ENCODE results near the gene MPRIP. TPM values are rescaled to one million over a fixed set of nuclear protein-coding genes. Genes with fewer than 3 reads are reported as not detected.
"Not testable (repeated sequence)": the region's sequence is repeated elsewhere in the genome, so short reads cannot be mapped to it uniquely, and the experiment has no call there.

The MPRIP gene
- total RNA-seq, 8 experiments from 2014 or later, result 35.0 to 136 (median 91.5) TPM

DNA sequence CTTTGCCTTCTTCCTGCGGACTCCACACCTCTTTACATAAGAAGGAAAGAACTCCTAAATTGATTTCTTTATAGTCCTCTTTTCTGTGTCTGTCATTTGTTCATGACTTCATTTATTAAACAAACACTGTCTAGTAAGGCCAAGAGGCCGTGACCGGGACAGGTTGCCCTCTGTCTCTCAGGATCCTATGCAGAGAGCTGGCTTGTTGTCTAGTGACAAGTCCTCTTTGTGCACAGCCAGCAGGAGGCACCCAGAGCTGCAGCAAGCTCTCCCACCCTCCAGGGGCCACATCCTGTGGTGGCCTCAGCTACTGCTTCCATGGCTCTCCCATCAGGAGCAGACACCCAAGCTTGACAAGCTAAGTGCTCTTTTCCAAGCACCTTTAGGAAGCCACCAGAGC is 113.3 kb downstream of the MPRIP start:
- no peak overlapping the region for H3K4me3 ChIP-seq
- ATAC-seq (replicated peaks in 6 of 8), result no peak
- in situ Hi-C loops (cut with MboI; ENCODE audit: low pct_unique_long_range_greater_than_20kb in 2 of 9, low sequenced_read_pairs in 9 of 9, unreplicated experiment in 9 of 9), result no loop called here
- H3K4me1 ChIP-seq (replicated peaks in 1 of 2), result no peaks in the 10 kb centered on the region
- H3K27ac ChIP-seq, result no peak overlapping the region
- WGBS, 10 experiments, result 80 to 89% (median 89%) methylated on average over 1 to 3 of the region's 3 CpGs; no CpG with 5 or more reads in 7 of the 10 experiments

DNA sequence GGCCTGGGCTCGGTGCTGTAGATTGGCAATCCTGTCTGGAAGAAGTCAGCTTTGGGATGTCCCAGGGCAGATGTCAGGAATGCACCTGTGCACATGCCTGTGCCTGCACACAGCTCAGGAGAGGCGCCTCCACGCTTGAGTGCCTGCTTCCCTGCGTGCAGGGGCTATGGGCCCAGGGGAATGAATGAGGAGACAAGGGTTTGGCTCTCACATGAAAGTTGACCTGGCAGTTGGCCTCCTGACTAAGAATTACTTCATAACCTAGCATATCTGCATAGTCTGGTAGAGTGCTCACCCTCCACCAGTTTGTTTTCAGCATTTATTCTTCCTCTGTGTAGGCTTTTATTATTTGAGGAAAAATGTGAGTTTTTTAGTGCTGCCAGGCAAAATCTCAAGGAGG is 113.8 kb downstream of the MPRIP start:
- H3K4me1 ChIP-seq (replicated peaks in 1 of 2), result no peaks in the 10 kb centered on the region
- WGBS, 10 experiments, result 0 to 92% (median 80%) methylated on average over 1 to 2 of the region's 4 CpGs; no CpG with 5 or more reads in 7 of the 10 experiments
- peak in 2 of 8 experiments; percentile 68 to 72 for ATAC-seq (replicated peaks in 6 of 8)
- no peak overlapping the region for H3K27ac ChIP-seq
- in situ Hi-C loops (cut with MboI; ENCODE audit: low pct_unique_long_range_greater_than_20kb in 2 of 9, low sequenced_read_pairs in 9 of 9, unreplicated experiment in 9 of 9), result no loop called here
- no peak overlapping the region for H3K4me3 ChIP-seq

DNA sequence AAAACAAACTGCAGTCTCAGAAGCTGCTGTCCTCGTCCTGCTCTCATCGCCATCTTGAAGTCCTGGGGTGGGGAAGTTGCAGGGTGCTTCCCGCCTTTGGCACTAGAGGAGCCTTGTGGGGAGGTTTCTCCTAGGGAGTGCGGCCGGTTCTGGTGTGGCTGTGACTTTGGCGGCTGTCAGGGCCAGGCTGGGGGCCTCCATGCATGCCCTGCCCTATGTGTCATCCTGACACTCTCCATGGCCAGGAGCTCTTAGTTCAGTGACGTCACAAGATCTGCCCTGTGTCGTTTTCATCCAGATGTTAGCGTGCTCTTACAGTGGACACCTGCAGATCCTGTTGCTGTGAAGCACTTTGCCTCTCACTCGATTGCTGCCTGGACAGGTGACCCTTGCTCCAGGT is 114.3 kb downstream of the MPRIP start:
- in situ Hi-C loops (cut with MboI; ENCODE audit: low pct_unique_long_range_greater_than_20kb in 2 of 9, low sequenced_read_pairs in 9 of 9, unreplicated experiment in 9 of 9), result no loop called here
- Histone ChIP-seq H3K4me1 (replicated peaks in 1 of 2) (no peaks in the 10 kb centered on the region), H3K4me3 (no peak overlapping the region), H3K27ac (no peak overlapping the region)
- ATAC-seq (replicated peaks in 6 of 8), result peak in 2 of 8 experiments; percentile 83 to 86
- 0 to 100% (median 64%) methylated on average over 1 to 9 of the region's 10 CpGs; no CpG with 5 or more reads in 4 of the 10 experiments for WGBS, 10 experiments

DNA sequence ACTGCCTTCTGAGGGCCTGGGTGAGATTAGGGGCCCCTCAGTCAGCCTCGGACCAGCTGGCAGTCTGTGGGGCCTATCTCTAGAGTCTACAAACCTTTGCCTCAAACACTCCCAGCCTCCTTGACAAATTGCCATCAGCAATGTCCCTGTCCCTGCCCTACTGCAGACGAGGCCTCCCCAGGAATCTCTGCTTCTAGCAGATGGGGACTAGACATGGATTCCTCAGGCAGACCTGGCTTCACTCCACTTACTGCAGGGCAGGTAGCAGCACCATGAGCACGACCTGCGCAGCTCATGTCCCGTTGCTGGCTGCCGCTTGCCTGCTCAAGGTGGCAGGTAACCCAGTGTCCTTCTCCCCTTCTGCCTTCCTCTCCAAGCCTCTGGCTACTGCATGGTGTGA is 114.8 kb downstream of the MPRIP start:
- no peak overlapping the region for H3K4me3 ChIP-seq
- H3K27ac ChIP-seq, result no peak overlapping the region
- ATAC-seq (replicated peaks in 6 of 8), result no peak
- no peaks in the 10 kb centered on the region for H3K4me1 ChIP-seq (replicated peaks in 1 of 2)
- in situ Hi-C loops (cut with MboI; ENCODE audit: low pct_unique_long_range_greater_than_20kb in 2 of 9, low sequenced_read_pairs in 9 of 9, unreplicated experiment in 9 of 9), result no loop called here
- 70 to 93% (median 82%) methylated on average over 1 to 5 of the region's 6 CpGs; no CpG with 5 or more reads in 6 of the 10 experiments for WGBS, 10 experiments

DNA sequence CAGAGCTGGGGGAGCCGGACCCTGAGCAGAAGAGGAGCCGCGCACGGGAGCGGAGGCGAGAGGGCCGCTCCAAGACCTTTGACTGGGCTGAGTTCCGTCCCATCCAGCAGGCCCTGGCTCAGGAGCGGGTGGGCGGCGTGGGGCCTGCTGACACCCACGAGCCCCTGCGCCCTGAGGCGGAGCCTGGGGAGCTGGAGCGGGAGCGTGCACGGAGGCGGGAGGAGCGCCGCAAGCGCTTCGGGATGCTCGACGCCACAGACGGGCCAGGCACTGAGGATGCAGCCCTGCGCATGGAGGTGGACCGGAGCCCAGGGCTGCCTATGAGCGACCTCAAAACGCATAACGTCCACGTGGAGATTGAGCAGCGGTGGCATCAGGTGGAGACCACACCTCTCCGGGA is 116.2 kb downstream of the MPRIP start:
- WGBS, 10 experiments, result 100% methylated on average over 1 to 2 of the region's 33 CpGs; no CpG with 5 or more reads in 8 of the 10 experiments
- in situ Hi-C loops (cut with MboI; ENCODE audit: low pct_unique_long_range_greater_than_20kb in 2 of 9, low sequenced_read_pairs in 9 of 9, unreplicated experiment in 9 of 9); H3K27ac ChIP-seq; H3K4me1 ChIP-seq (replicated peaks in 1 of 2); H3K4me3 ChIP-seq: not testable (repeated sequence)
- peak in 1 of 8 experiments; percentile 15 for ATAC-seq (replicated peaks in 6 of 8)

DNA sequence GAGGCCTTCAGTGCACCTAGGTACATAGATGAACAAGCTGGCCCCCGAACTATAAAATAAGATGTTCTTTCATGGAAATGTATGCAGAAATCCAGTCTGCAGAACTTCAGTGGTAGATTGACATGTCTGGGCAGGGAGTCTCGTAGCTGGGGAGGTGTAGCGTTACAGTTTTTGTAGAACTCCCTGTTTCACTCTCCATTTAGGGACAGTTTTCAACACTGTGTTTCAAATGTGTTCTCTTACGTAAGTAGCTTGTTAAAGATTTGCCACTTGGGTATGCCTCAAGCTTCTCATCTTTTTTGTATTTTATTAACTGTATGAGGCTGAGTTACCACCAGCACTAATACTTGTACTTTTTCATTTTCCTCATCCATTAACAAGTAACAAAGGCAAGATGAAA is 117.3 kb downstream of the MPRIP start:
- WGBS, 10 experiments, result 90 to 100% (median 99%) methylated on average over 1 to 4 of the region's 4 CpGs; no CpG with 5 or more reads in 4 of the 10 experiments
- Histone ChIP-seq H3K27ac (no peak overlapping the region), H3K4me1 (replicated peaks in 1 of 2) (no peaks in the 10 kb centered on the region), H3K4me3 (no peak overlapping the region)
- in situ Hi-C loops (cut with MboI; ENCODE audit: low pct_unique_long_range_greater_than_20kb in 2 of 9, low sequenced_read_pairs in 9 of 9, unreplicated experiment in 9 of 9), result no loop called here
- no peak for ATAC-seq (replicated peaks in 6 of 8)

DNA sequence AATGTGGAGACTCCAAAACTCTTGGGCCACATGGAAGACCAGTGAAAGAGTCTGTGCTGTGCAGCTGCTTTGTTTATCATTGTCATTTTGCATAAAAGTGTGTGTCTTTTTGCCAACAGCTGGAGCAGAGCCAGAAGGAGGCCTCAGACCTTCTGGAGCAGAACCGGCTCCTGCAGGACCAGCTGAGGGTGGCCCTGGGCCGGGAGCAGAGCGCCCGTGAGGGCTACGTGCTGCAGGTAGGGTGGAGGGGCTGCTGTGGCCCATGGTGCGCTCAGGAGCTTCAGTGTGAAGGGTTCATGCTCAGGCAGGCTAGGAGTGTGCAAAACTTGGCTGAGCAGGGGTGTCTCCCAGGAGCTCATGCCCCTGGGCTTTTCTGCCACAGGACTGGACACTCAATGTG is 118.9 kb downstream of the MPRIP start:
- H3K4me1 ChIP-seq (replicated peaks in 1 of 2), result no peaks in the 10 kb centered on the region
- ATAC-seq (replicated peaks in 6 of 8), result no peak
- in situ Hi-C loops (cut with MboI; ENCODE audit: low pct_unique_long_range_greater_than_20kb in 2 of 9, low sequenced_read_pairs in 9 of 9, unreplicated experiment in 9 of 9), result no loop called here
- no peak overlapping the region for H3K4me3 ChIP-seq
- no peak overlapping the region for H3K27ac ChIP-seq
- 90 to 100% (median 96%) methylated on average over 1 to 4 of the region's 6 CpGs; no CpG with 5 or more reads in 7 of the 10 experiments for WGBS, 10 experiments

DNA sequence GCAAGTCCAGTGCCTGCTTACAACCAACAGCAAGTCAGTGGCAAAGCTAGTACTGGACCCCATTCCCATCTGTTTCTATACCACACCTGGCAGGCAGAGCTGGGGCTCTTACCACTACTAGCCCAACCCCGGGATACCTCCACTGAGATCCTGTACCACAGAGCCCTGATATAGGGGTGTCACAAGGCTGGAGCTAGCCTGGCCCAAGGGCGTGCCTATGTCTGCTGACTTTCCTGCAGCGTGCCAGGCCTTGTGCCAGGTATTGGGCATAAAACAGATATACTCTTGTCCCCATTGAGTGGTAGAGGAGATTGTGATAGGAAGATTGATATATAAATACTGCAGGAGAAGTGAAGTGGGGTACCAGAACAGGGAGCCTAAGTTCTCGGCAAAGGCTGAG is 119.5 kb downstream of the MPRIP start:
- Histone ChIP-seq H3K4me3 (no peak overlapping the region), H3K4me1 (replicated peaks in 1 of 2) (no peaks in the 10 kb centered on the region), H3K27ac (no peak overlapping the region)
- in situ Hi-C loops (cut with MboI; ENCODE audit: low pct_unique_long_range_greater_than_20kb in 2 of 9, low sequenced_read_pairs in 9 of 9, unreplicated experiment in 9 of 9), result no loop called here
- 92 to 100% (median 100%) methylated on average over 1 to 2 of the region's 4 CpGs; no CpG with 5 or more reads in 4 of the 10 experiments for WGBS, 10 experiments
- ATAC-seq (replicated peaks in 6 of 8), result no peak

DNA sequence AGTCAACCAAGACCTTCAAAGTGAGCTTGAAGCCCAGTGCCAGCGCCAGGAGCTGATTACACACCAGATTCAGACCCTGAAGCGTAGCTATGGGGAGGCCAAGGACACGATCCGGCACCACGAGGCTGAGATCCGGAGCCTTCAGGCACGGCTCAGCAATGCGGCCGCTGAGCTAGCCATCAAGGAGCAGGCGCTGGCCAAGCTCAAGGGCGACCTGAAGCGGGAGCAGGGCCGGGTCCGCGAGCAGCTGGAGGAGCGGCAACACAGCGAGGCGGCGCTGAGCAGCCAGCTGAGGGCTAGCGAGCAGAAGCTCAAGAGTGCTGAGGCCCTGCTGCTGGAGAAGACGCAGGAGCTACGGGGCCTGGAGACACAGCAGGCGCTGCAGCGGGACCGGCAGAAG is 121.9 kb downstream of the MPRIP start:
- Histone ChIP-seq H3K27ac (no peak overlapping the region), H3K4me3 (no peak overlapping the region), H3K4me1 (replicated peaks in 1 of 2) (no peaks in the 10 kb centered on the region)
- 73 to 100% (median 98%) methylated on average over 1 to 13 of the region's 25 CpGs; no CpG with 5 or more reads in 2 of the 10 experiments for WGBS, 10 experiments
- peak in 2 of 8 experiments; percentile 14 to 26 for ATAC-seq (replicated peaks in 6 of 8)
- in situ Hi-C loops (cut with MboI; ENCODE audit: low pct_unique_long_range_greater_than_20kb in 2 of 9, low sequenced_read_pairs in 9 of 9, unreplicated experiment in 9 of 9), result no loop called here

DNA sequence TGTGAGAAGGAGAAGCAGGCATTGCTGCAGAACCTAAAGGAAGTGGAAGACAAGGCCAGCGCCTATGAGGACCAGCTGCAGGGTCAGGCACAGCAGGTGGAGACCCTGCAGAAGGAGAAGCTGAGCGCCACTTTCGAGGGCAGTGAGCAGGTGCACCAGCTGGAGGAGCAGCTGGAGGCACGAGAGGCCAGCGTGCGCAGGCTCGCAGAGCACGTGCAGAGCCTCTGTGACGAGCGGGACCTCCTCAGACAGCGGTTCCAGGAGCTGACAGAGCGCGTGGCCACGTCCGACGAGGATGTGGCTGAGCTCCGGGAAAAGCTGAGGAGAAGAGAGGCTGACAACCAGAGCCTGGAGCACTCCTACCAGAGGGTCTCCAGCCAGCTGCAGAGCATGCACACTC is 122.4 kb downstream of the MPRIP start:
- peak in 2 of 8 experiments; percentile 2 to 13 for ATAC-seq (replicated peaks in 6 of 8)
- in situ Hi-C loops (cut with MboI; ENCODE audit: low pct_unique_long_range_greater_than_20kb in 2 of 9, low sequenced_read_pairs in 9 of 9, unreplicated experiment in 9 of 9), result no loop called here
- WGBS, 10 experiments, result 87 to 100% (median 93%) methylated on average over 1 to 13 of the region's 17 CpGs; no CpG with 5 or more reads in 5 of the 10 experiments
- Histone ChIP-seq H3K4me1 (replicated peaks in 1 of 2) (no peaks in the 10 kb centered on the region), H3K4me3 (no peak overlapping the region), H3K27ac (no peak overlapping the region)

DNA sequence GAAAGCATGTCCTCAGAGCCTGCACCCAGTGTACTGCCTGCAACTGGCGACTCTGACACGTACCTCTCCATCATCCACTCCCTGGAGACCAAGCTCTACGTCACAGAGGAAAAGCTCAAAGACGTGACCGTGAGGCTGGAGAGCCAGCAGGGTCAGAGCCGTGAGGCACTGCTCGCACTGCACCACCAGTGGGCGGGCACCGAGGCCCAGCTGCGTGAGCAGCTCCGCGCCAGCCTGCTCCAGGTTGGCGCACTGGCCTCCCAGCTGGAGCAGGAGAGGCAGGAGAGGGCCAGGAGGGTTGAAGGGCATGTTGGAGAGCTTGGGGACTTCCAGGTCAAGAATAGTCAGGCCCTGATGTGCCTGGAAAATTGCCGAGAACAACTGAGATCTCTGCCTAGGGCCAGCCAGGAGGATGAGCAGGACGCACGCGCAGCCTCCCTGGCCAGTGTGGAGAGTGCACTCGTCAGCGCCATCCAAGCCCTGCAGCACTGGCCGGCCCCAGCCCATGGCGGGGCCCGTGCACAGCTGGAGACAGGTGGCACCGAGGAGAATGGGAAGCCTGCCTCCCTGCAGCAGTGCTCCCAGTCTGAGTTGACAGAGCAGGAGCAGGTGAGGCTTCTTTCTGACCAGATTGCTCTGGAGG is 123.5 kb downstream of the MPRIP start:
- ATAC-seq (replicated peaks in 6 of 8), result no peak
- Histone ChIP-seq H3K4me1 (replicated peaks in 1 of 2) (no peaks in the 10 kb centered on the region), H3K27ac (no peak overlapping the region), H3K4me3 (no peak overlapping the region)
- 60 to 100% (median 90%) methylated on average over 1 to 12 of the region's 23 CpGs; no CpG with 5 or more reads in 5 of the 10 experiments for WGBS, 10 experiments
- in situ Hi-C loops (cut with MboI; ENCODE audit: low pct_unique_long_range_greater_than_20kb in 2 of 9, low sequenced_read_pairs in 9 of 9, unreplicated experiment in 9 of 9), result no loop called here

DNA sequence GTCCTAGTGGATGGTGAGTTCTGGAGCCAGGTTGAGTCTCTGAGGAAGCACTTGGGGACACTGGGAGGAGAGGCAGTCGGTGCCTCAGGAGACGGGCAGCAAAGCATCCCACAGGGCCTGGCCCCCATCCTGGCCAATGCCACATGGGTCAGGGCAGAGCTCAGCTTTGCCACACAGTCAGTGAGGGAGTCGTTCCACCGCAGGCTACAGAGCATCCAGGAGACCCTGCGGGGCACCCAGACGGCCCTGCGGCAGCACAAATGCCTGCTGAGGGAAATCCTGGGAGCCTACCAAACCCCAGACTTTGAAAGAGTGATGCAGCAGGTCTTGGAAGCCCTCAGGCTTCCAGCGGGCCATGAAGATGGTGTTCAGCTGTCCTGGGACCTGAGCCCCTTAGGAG is 124.2 kb downstream of the MPRIP start:
- WGBS, 10 experiments, result 69 to 90% methylated on average over 2 to 3 of the region's 8 CpGs; no CpG with 5 or more reads in 8 of the 10 experiments
- no peak overlapping the region for H3K27ac ChIP-seq
- H3K4me3 ChIP-seq, result no peak overlapping the region
- in situ Hi-C loops (cut with MboI; ENCODE audit: low pct_unique_long_range_greater_than_20kb in 2 of 9, low sequenced_read_pairs in 9 of 9, unreplicated experiment in 9 of 9), result no loop called here
- H3K4me1 ChIP-seq (replicated peaks in 1 of 2), result no peaks in the 10 kb centered on the region
- ATAC-seq (replicated peaks in 6 of 8), result no peak

DNA sequence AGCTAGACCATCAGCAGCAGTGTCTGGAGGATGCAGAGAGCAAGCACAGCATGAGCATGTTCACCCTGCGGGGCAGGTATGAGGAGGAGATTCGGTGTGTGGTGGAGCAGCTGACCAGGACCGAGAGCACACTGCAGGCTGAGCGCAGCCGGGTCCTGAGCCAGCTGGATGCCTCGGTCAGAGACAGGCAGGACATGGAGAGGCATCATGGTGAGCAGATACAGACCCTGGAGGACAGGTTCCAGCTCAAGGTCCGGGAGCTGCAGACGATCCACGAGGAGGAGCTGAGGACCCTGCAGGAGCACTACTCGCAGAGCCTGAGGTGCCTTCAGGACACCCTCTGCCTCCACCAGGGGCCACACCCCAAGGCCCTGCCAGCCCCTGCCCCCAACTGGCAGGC is 125.1 kb downstream of the MPRIP start:
- H3K4me1 ChIP-seq (replicated peaks in 1 of 2), result no peaks in the 10 kb centered on the region
- H3K4me3 ChIP-seq, result no peak overlapping the region
- in situ Hi-C loops (cut with MboI; ENCODE audit: low pct_unique_long_range_greater_than_20kb in 2 of 9, low sequenced_read_pairs in 9 of 9, unreplicated experiment in 9 of 9), result no loop called here
- ATAC-seq (replicated peaks in 6 of 8), result no peak
- H3K27ac ChIP-seq, result no peak overlapping the region
- 80 to 97% (median 90%) methylated on average over 1 to 5 of the region's 10 CpGs; no CpG with 5 or more reads in 7 of the 10 experiments for WGBS, 10 experiments

DNA sequence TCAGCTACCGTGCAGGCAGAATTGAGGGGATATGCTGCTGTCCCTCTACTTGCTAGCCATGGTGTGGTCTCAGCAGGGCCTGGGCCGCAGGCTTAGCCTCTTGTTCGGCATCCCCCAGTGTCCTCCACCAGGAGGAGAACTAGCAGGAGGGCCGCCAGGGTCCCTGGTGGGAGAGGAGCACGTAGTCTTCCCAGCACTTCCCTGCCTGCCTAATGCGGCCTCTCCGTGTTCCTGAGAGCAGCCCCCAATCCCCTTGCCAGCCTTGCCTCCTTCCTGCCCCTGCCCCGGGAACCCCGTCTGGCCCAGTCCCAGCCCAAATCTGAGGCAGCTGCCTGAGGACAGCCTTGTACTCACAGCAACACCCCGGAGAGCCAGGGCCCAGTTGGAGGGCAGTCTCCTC is 125.7 kb downstream of the MPRIP start:
- WGBS, 10 experiments, result 67 to 94% (median 80%) methylated on average over 1 to 3 of the region's 10 CpGs; no CpG with 5 or more reads in 7 of the 10 experiments
- no peak overlapping the region for H3K4me3 ChIP-seq
- peak in 1 of 8 experiments; percentile 13 for ATAC-seq (replicated peaks in 6 of 8)
- in situ Hi-C loops (cut with MboI; ENCODE audit: low pct_unique_long_range_greater_than_20kb in 2 of 9, low sequenced_read_pairs in 9 of 9, unreplicated experiment in 9 of 9), result no loop called here
- H3K4me1 ChIP-seq (replicated peaks in 1 of 2), result no peaks in the 10 kb centered on the region
- H3K27ac ChIP-seq, result no peak overlapping the region
